GM18951 (cell line): ENCODE measurements around the gene ACSL6.

ENCODE experiments used
- POLR2A ChIP-seq: IDR thresholded peaks from 4 replicates; pipeline ENCODE4 v1.6.1; 2011; ENCODE audit warnings: mild to moderate bottlenecking; ENCODE audit not compliant: insufficient read length, insufficient read depth; ENCODE audit errors: extremely low read depth
- in situ Hi-C: fragments of 300-500 bp; cut with MboI; formaldehyde crosslinking; loops from one replicate; pipeline ENCODE4 v1.12.0; 2022; ENCODE audit warnings: low sequenced_read_pairs, mixed read lengths, inconsistent platforms; ENCODE audit not compliant: unreplicated experiment

ACSL6 gene

DNA sequence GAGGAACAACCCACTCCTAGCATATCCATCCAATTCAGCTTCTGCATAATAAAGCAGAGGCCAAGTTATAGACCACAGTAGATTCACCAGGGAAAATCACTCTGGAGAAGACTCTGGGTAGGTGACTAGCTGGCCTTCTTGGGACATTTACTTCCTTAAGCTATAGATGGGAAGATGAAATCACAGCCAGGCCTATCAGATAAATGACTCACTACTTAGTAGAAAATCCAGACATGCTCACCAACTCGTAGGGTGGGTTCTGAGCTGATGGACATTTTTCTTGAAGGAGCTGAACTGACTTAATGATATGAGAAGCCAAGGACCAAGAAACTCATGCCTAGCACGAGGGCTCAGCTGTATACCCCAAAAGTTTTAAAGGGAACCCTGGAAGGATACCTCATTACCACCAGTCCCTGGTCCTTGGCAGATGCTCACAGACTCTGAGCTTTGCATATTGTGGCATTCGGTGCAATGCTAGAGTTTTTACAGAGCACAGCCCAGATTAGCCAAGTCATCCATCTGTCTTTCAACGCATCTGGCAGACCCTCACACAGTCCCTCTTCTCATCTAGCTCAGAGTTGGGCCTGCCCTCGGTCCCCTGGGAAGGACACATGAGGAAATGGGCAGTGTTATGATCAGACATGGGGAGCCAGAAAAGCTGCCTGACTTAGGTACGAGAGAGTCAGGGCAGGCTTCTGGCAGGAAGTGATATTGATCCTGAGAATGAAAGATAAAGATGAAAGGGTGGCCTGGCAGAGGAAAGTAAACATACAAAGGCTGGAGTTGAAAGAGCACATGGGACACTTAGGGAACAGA lies 15.0 kb downstream of the ACSL6 start:
- in situ Hi-C loops: no loop called here
- TF ChIP-seq POLR2A: no peak

GRCh38 chr5:131994533-131995226 lies 16.8 kb downstream of the ACSL6 start:
- TF ChIP-seq POLR2A: no peak
- in situ Hi-C loops: no loop called here

DNA sequence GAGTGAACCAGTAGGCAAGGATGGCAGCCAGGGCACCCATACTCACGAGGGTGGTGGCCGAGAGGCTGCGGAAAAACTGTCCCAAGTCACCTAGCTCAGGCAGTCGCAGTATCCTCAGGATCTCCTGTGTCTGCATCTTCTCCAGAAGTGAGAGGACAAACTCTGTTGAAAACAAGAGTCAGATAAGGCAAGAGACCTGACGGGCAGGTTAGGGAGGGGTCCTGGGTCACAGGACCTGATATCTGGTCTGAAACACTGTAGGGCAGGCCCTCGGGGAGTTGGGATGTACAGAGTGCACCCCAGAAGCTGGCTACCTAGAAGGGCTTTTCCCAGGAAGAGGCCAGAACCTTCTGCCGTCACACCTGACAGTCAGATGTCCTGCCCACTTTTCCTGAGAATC lies 17.4 kb downstream of the ACSL6 start:
- no peak for TF ChIP-seq POLR2A
- in situ Hi-C loops: no loop called here

- no peak for TF ChIP-seq POLR2A
- in situ Hi-C loops: no loop called here
These were observed 17.8 kb downstream of the ACSL6 start for GRCh38 chr5:131993676-131994075.

DNA sequence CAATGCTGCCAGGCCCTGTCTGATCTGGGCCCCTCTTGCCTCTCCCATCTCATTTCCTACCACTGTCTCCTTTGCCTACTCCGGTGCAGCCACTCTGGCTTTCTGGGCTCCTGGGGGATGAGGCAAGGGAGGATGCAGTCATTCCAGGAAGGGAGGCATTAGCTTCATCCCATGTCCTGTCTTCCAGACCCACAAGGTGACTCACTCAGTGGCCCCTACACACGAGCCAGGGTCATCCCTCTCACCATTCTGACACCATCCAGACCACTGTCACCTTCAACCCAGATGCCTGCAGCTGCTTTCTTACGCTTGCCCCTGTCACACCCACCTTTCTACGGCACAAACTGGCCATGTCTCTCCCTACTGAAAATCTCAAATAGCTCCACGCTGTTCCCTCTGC lies 19.1 kb downstream of the ACSL6 start:
- in situ Hi-C loops: no loop called here
- no peak for TF ChIP-seq POLR2A

- no peak for TF ChIP-seq POLR2A
- in situ Hi-C loops: no loop called here
These were observed 19.7 kb downstream of the ACSL6 start for GRCh38 chr5:131991593-131992324.

DNA sequence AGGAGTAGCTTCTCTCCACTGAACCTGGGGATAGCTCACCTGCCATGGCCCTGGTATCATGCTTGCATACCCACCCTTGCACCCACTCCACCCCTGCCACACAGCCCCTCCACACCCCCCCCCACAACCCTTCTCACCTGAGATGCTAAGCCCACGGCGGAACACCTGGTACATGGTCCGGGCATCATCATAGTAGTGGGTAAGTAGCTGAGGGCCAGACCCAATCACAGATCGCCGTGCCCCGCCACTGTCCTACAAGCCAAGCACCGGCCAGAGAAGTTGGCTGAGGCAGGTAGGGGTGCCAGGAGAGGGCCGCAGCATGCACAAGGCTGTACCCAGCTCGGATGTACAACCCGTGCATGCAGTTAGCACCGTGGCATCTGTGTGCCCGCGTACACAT lies 20.7 kb downstream of the ACSL6 start:
- in situ Hi-C loops: no loop called here
- no peak for TF ChIP-seq POLR2A

DNA sequence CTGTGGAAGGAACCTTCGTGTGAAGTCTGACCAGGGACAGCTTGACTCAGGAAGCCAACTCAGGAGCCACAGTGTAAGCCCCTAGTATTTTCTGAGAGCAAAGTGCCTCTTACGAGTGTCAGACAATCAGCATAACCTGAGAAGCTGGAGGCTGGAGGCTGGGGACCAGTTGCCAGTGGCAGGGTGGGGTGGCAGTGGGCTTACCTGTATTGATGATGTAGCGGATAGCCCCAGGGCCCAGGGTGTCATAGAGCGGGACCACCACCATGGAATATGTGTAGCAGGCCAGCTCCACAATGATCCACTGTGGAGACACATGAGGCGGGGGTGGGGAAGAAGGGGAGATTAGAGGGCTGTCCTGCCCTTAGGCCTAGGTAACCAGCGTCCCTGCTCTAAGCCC lies 22.9 kb downstream of the ACSL6 start:
- TF ChIP-seq POLR2A: no peak
- in situ Hi-C loops: loop anchor here (5.0 kb wide), 1 partner anchor 46 kb away; no protein-coding TSS in a partner anchor

DNA sequence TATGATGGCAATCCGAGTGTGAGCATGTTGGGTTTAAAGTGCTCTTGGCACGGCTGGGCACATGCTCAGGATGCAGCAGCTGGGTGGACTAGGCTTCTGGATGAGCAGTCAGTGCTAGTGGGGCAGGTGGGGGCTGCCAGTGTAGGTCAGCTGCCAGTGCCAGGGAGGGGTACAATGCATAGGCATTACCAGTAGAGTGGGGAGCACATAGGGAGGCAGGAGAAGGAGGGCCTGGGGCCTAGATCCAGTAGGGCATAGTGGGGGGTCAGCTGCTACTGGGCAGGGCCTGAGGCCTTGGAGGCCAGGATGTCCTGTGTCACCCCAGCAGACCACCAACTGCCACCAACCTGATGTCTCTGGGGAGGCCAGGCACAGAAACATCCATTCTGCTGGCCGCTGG lies 24.2 kb downstream of the ACSL6 start:
- TF ChIP-seq POLR2A: no peak
- in situ Hi-C loops: loop anchor here (5.0 kb wide), 1 partner anchor 45 kb away; no protein-coding TSS in a partner anchor

DNA sequence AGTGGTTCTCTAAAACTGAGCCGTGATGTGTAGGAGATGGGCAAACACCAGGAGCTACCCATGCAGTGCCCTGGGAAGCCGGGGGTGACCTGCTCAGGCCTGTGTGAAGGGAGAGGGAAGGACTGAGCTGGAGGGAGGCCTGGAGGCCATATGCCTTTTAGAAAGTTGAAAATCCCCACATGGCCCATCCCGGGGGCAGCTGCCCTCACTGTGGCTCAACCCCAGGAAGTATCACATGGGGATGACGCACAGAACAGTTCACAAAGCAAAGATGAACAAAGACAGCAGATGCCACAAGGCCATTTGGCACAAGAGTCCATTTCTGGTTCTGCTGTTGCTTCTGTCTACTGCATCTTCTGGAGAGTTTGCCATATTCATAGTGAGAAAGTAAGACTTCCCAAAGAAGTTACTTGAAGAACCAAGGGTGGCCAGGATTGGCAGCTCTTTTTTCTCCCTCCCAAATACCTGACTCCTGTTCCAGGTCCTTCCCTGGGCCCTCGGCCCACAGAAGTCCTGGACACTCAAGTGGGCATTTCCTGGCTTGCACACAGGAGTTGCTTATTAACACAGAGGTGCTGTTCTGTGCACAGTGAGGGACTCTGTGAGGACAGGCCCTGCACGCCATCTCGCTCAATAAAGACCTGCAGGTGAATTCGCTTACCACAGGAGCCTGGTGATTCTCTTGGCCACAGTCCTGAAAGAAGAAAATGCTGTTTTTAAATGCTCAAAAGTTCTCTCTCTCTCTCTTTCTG lies 25.1 kb downstream of the ACSL6 start:
- TF ChIP-seq POLR2A: no peak
- in situ Hi-C loops: loop anchor here (5.0 kb wide), 1 partner anchor 44 kb away; no protein-coding TSS in a partner anchor

- TF ChIP-seq POLR2A: no peak
- in situ Hi-C loops: loop anchor here (5.0 kb wide), 1 partner anchor 43 kb away; no protein-coding TSS in a partner anchor
These were observed 26.3 kb downstream of the ACSL6 start for GRCh38 chr5:131984956-131985665.

GRCh38 chr5:131983244-131983771 lies 28.1 kb downstream of the ACSL6 start:
- in situ Hi-C loops: no loop called here
- TF ChIP-seq POLR2A: no peak
